Osteoblast (primary cell): Measurements from ENCODE around the gene CHCHD1. TPM values are rescaled to one million over a fixed set of nuclear protein-coding genes. Genes with fewer than 3 reads are reported as not detected.
A peak's percentile ranks its signal among the peaks of the same experiment; 100 is the strongest.

Source experiments
- DNase-seq: peaks from one replicate; pipeline ENCODE4 v3.0.0; 2011; ENCODE audit warnings: low spot score, mixed read lengths; ENCODE audit not compliant: insufficient read length; ENCODE audit errors: missing footprints
- H2AFZ ChIP-seq: 2 replicates; pipeline ENCODE4 v1.6.0; 2011; ENCODE audit warnings: mild to moderate bottlenecking, low read length
- H3K27ac ChIP-seq: 2 replicates; pipeline ENCODE4 v1.5.1; 2011; ENCODE audit warnings: mild to moderate bottlenecking, low read depth, low read length, moderate library complexity
- H3K27me3 ChIP-seq: 2 replicates; pipeline ENCODE4 v1.6.0; 2012; ENCODE audit warnings: mild to moderate bottlenecking, control low read depth, inconsistent platforms, low read length, moderate library complexity; ENCODE audit not compliant: insufficient read depth
- H3K36me3 ChIP-seq: 2 replicates; pipeline ENCODE4 v1.5.1; 2011; ENCODE audit warnings: mild to moderate bottlenecking, low read length, control low read depth, moderate library complexity; ENCODE audit not compliant: insufficient read depth
- H3K4me1 ChIP-seq: 2 replicates; pipeline ENCODE4 v1.5.1; 2011; ENCODE audit warnings: mild to moderate bottlenecking, low read length, control low read depth, moderate library complexity; ENCODE audit not compliant: insufficient read depth
- H3K4me2 ChIP-seq: 2 replicates; pipeline ENCODE4 v1.6.0; 2011; ENCODE audit warnings: mild to moderate bottlenecking, low read length; ENCODE audit not compliant: insufficient read depth
- H3K4me3 ChIP-seq: fragments of 200-600 bp; sonication (generic); 3 replicates; pipeline ENCODE4 v1.5.1; 2012; ENCODE audit warnings: mild to moderate bottlenecking, low read length, inconsistent platforms; ENCODE audit not compliant: insufficient read depth
- H3K79me2 ChIP-seq: 2 replicates; pipeline ENCODE4 v1.6.0; 2012; ENCODE audit warnings: mild to moderate bottlenecking, low read length, control low read depth, inconsistent platforms; ENCODE audit not compliant: insufficient read depth
- H3K9me3 ChIP-seq: 2 replicates; pipeline ENCODE4 v1.5.1; 2011; ENCODE audit warnings: low read depth, low read length, control low read depth
- H4K20me1 ChIP-seq: 2 replicates; pipeline ENCODE4 v1.6.0; 2012; ENCODE audit warnings: mild to moderate bottlenecking, low read length, control low read depth; ENCODE audit not compliant: insufficient read depth
- CTCF ChIP-seq: IDR thresholded peaks from 2 replicates; pipeline ENCODE4 v1.5.1; 2011; ENCODE audit warnings: mild to moderate bottlenecking, low read depth, low read length, moderate library complexity; ENCODE audit errors: extremely low read depth
- total RNA-seq: library from RNA; depleted of rRNA; stranded (reverse); fragments of >200 nt; gene quantifications from 2 replicates; pipeline ENCODE4 v1.2.3, GENCODE V29; 2012

Gene CHCHD1
- total RNA-seq, 1 donor = 12.7 TPM

GRCh38 chr10:73807471-73807870, 25.6 kb downstream of the CHCHD1 start:
- Histone ChIP-seq H3K27me3 (no peaks in the 10 kb centered on the region), H2AFZ (no peak overlapping the region), H3K9me3 (no peaks in the 10 kb centered on the region), H3K27ac (no peak overlapping the region), H3K36me3 (peaks cover 51% of the 10 kb centered on the region), H4K20me1 (peaks cover 22% of the 10 kb centered on the region), H3K4me1 (peaks cover 2% of the 10 kb centered on the region), H3K79me2 (peaks cover 42% of the 10 kb centered on the region), H3K4me3 (no peak overlapping the region), H3K4me2 (no peak overlapping the region)
- no peak for DNase-seq
- TF ChIP-seq CTCF = no peak

GRCh38 chr10:73808021-73808815, 26.4 kb downstream of the CHCHD1 start:
- Histone ChIP-seq H3K4me1 (peaks cover 2% of the 10 kb centered on the region), H3K4me3 (no peak overlapping the region), H3K27ac (no peak overlapping the region), H2AFZ (no peak overlapping the region), H3K36me3 (peaks cover 50% of the 10 kb centered on the region), H4K20me1 (peaks cover 18% of the 10 kb centered on the region), H3K79me2 (peaks cover 42% of the 10 kb centered on the region), H3K9me3 (no peaks in the 10 kb centered on the region), H3K27me3 (no peaks in the 10 kb centered on the region), H3K4me2 (no peak overlapping the region)
- no peak for TF ChIP-seq CTCF
- peak; percentile 51 for DNase-seq

- H4K20me1 ChIP-seq = peaks cover 18% of the 10 kb centered on the region
- H3K79me2 ChIP-seq = peaks cover 42% of the 10 kb centered on the region
- peaks cover 2% of the 10 kb centered on the region for H3K4me1 ChIP-seq
- no peaks in the 10 kb centered on the region for H3K9me3 ChIP-seq
- H3K27ac ChIP-seq = peak overlapping the region; percentile 4
- peaks cover 46% of the 10 kb centered on the region for H3K36me3 ChIP-seq
- no peak overlapping the region for H3K4me2 ChIP-seq
- no peak overlapping the region for H2AFZ ChIP-seq
- no peaks in the 10 kb centered on the region for H3K27me3 ChIP-seq
- no peak for TF ChIP-seq CTCF
- DNase-seq = peak; percentile 71
- no peak overlapping the region for H3K4me3 ChIP-seq
These were observed 27.4 kb downstream of the CHCHD1 start for GRCh38 chr10:73809061-73809818.

GRCh38 chr10:73810358-73810734, 28.5 kb downstream of the CHCHD1 start:
- peaks cover 18% of the 10 kb centered on the region for H4K20me1 ChIP-seq
- H3K4me3 ChIP-seq = peak overlapping the region; percentile 83
- H3K4me2 ChIP-seq = peak overlapping the region; percentile 75
- H3K79me2 ChIP-seq = peaks cover 42% of the 10 kb centered on the region
- H3K4me1 ChIP-seq = peaks cover 3% of the 10 kb centered on the region
- peaks cover 50% of the 10 kb centered on the region for H3K36me3 ChIP-seq
- no peak overlapping the region for H2AFZ ChIP-seq
- no peaks in the 10 kb centered on the region for H3K9me3 ChIP-seq
- no peak for DNase-seq
- H3K27me3 ChIP-seq = no peaks in the 10 kb centered on the region
- H3K27ac ChIP-seq = peak overlapping the region; percentile 78
- TF ChIP-seq CTCF = no peak
